HEK293T (cell line): ENCODE measurements around the gene ATMIN.

Experiments used
- CTCF ChIA-PET: fragments of 350-600 bp; formaldehyde crosslinking; extraction: SDS; loops from one replicate; lab custom pipeline; 2021; ENCODE audit warnings: antibody characterized with exemption, inconsistent platforms; lab: Yijun Ruan, JAX
- POLR2A ChIA-PET: fragments of 350-600 bp; formaldehyde crosslinking; extraction: SDS; loops from one replicate; lab custom pipeline; 2020; ENCODE audit warnings: antibody characterized with exemption, inconsistent platforms; lab: Yijun Ruan, JAX
- DNase-seq: peaks from one replicate; pipeline ENCODE4 v3.0.0; 2012; ENCODE audit warnings: mixed read lengths; ENCODE audit errors: extremely low spot score
- ARNT ChIP-seq: fragments of 450-650 bp; IDR thresholded peaks from 2 replicates; pipeline ENCODE4 v1.6.1; 2017; ENCODE audit warnings: mild to moderate bottlenecking
- BHLHE40 ChIP-seq: fragments of 450-650 bp; IDR thresholded peaks from 2 replicates; pipeline ENCODE4 v1.6.1; 2016; ENCODE audit warnings: mild to moderate bottlenecking, moderate library complexity, borderline replicate concordance
- CTBP1 ChIP-seq: fragments of 450-650 bp; IDR thresholded peaks from 2 replicates; pipeline ENCODE4 v1.6.1; 2016; ENCODE audit warnings: borderline replicate concordance
- ELF4 ChIP-seq: fragments of 450-650 bp; IDR thresholded peaks from 2 replicates; pipeline ENCODE4 v1.6.1; 2017; ENCODE audit warnings: antibody characterized with exemption
- FOXA1 ChIP-seq: fragments of 450-650 bp; IDR thresholded peaks from 2 replicates; pipeline ENCODE4 v1.6.1; 2016; ENCODE audit warnings: mild to moderate bottlenecking
- FOXK2 ChIP-seq: fragments of 450-650 bp; IDR thresholded peaks from 2 replicates; pipeline ENCODE4 v1.6.1; 2016; ENCODE audit warnings: mild to moderate bottlenecking
- FOXM1 ChIP-seq: fragments of 450-650 bp; IDR thresholded peaks from 2 replicates; pipeline ENCODE4 v1.6.1; 2017; ENCODE audit warnings: mild to moderate bottlenecking, borderline replicate concordance
- HDGF ChIP-seq: fragments of 450-650 bp; IDR thresholded peaks from 2 replicates; pipeline ENCODE4 v1.6.1; 2017; ENCODE audit warnings: antibody characterized with exemption, borderline replicate concordance
- L3MBTL2 ChIP-seq: fragments of 450-650 bp; conservative IDR thresholded peaks from 2 replicates; pipeline ENCODE4 v1.6.1; 2016; ENCODE audit warnings: mild to moderate bottlenecking
- LEF1 ChIP-seq: fragments of 450-650 bp; IDR thresholded peaks from 2 replicates; pipeline ENCODE4 v1.6.1; 2017; ENCODE audit warnings: mild to moderate bottlenecking, borderline replicate concordance
- NFRKB ChIP-seq: fragments of 450-650 bp; IDR thresholded peaks from 2 replicates; pipeline ENCODE4 v1.6.1; 2016; ENCODE audit warnings: mild to moderate bottlenecking, moderate library complexity
- SP1 ChIP-seq: fragments of 450-650 bp; IDR thresholded peaks from 2 replicates; pipeline ENCODE4 v1.6.1; 2017
- SUZ12 ChIP-seq: fragments of 450-650 bp; IDR thresholded peaks from 2 replicates; pipeline ENCODE4 v1.6.1; 2016; ENCODE audit warnings: mild to moderate bottlenecking
- TARDBP ChIP-seq: fragments of 450-650 bp; IDR thresholded peaks from 2 replicates; pipeline ENCODE4 v1.6.1; 2016
- ZNF384 ChIP-seq: fragments of 450-650 bp; IDR thresholded peaks from 2 replicates; pipeline ENCODE4 v1.6.1; 2016
- TF ChIP-seq, protein P1 (sequence below): fragments of 450-650 bp; IDR thresholded peaks from 2 replicates; pipeline ENCODE4 v1.6.1; 2016

ATMIN gene

DNA sequence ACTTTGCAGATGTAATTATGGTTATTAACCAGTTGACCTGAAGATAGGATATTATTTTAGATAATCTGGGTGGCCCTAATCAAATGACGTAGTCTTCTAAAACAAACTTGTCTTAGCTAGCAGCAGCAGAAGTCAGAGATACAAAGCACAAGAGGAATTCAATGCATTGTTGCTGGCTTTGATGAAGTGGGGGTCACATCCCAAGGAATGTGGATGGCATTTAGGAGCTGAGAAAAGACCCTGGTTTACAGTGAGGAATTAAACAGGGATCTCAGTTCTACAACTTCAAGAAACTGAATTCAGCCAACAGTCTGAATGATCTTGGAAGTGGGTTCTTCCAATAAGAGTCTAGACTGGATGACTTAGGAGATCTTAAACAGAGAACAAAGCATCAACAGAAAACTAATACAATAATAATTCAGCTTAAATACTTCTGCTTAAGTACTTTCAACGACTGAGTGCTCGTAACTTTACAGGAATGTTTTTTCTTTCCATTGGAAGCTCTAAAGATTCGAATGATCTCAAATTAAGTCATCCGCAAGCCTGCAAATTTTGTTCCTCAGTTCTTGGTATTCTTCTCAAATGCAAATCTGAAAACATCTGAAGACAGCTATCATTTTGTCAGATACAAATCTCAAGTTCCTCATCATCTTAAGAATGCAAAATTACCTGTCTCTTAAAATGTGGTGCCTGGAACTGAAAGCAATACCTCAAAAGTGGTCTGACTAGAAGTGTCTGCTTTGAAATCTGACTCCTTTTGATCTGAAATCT, 38.1 kb downstream of the ATMIN start:
- CTCF ChIA-PET: interaction anchor here (0.6 kb wide), 1 partner anchor 841 kb away, joined by 3 read pairs; no protein-coding TSS in a partner anchor

GRCh38 chr16:81076566-81077075, 41.0 kb downstream of the ATMIN start:
- TF ChIP-seq L3MBTL2 (peak; percentile 84), SP1 (0 out of 2 replicates have a peak, but pooled peaks have one; percentile 36), HDGF (no peak)
- DNase-seq: peak; percentile 84
- ChIA-PET POLR2A (interaction anchor here (0.6 to 2.4 kb wide), 10 partner anchors 10 to 238 kb away, joined by 3 to 14 read pairs (median 5); partner anchors contain the start of genes ATMIN, CENPN, CMC2 and GAN), CTCF (interaction anchor here (0.6 to 0.9 kb wide), 2 partner anchors 40 to 79 kb away, joined by 3 read pairs; partner anchors contain the start of gene ATMIN)

More for the DNA sequence above, 38.1 kb downstream of the ATMIN start:
- POLR2A ChIA-PET: no interaction called here
- DNase-seq: no peak
- TF ChIP-seq NFRKB (no peak), CTBP1 (no peak), HDGF (no peak)

GRCh38 chr16:81077076-81077940, 41.7 kb downstream of the ATMIN start, which contains the start of gene C16orf46:
Gene C16orf46, minus strand, starts transcription at chr16:81077238. Its CDS starts 13,283 bp downstream, at chr16:81063955.
- DNase-seq: peak; percentile 96
- POLR2A ChIA-PET: interaction anchor here (0.6 to 2.4 kb wide), 11 partner anchors 11 to 237 kb away, joined by 3 to 14 read pairs (median 5); partner anchors contain the start of genes ATMIN, CENPN, CMC2 and GAN
- CTCF ChIA-PET: interaction anchor here (0.6 kb wide), 1 partner anchor 79 kb away, joined by 3 read pairs; no protein-coding TSS in a partner anchor
- TF ChIP-seq ELF4 (peak; percentile 28; the same call in 1 of the 2 replicates), FOXA1 (no peak)

GRCh38 chr16:81080233-81080632, 44.6 kb downstream of the ATMIN start:
- DNase-seq: no peak
- ChIA-PET CTCF (no interaction called here), POLR2A (no interaction called here)
- TF ChIP-seq HDGF (no peak), CTBP1 (no peak), L3MBTL2 (no peak), SP1 (no peak), ARNT (no peak), FOXA1 (no peak), SUZ12 (no peak)

DNA sequence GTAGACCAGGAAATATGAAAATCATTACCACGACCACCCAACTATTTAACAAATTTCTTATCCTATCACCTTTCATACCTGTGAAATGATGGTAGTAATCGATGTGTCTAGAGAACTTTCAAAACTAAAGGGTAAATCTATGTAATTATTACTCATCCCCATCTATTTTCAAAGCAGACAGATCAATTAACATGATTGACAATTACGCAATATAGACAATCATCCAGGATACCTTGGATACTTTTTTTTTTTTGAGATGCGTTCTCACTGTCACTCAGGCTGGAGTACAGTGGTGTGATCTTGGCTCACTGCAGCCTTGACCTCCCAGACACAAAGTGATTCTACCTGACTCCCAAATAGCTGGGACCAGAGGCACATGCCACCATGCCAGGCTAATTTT, 45.4 kb downstream of the ATMIN start:
- POLR2A ChIA-PET: no interaction called here
- CTCF ChIA-PET: no interaction called here
- DNase-seq: no peak
- TF ChIP-seq ZNF384 (no peak), BHLHE40 (no peak), HDGF (no peak), FOXM1 (no peak), SP1 (no peak), FOXK2 (no peak), ELF4 (no peak), ARNT (no peak), L3MBTL2 (no peak), LEF1 (no peak), TARDBP (no peak), SUZ12 (no peak)

DNA sequence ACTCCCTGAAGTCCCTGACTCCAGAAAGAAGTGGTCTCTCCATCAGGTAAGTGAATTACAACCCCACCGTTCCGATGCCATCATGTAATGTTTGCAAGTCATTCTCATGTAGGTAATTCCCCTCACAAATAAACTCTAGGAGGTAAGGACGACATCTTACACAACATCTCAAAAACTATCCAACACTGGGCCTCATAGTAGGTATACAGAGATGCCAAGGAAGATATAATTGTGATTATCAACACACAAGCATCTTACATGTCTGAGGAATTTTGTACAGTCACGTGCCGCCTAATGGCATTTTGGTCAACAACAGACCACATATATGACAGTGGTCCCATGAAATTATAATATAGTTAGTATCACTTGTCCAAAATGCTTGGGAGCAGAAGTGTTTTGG, 53.2 kb downstream of the ATMIN start:
- no peak for DNase-seq
- CTCF ChIA-PET: no interaction called here
- TF ChIP-seq L3MBTL2 (no peak), NFRKB (no peak), ELF4 (no peak), SP1 (no peak), LEF1 (no peak), CTBP1 (no peak), TARDBP (no peak), HDGF (no peak), FOXM1 (no peak), SUZ12 (no peak), ARNT (no peak)
- POLR2A ChIA-PET: interaction anchor here (0.9 kb wide), 1 partner anchor 12 kb away, joined by 4 read pairs; the partner anchor contains the start of gene C16orf46

DNA sequence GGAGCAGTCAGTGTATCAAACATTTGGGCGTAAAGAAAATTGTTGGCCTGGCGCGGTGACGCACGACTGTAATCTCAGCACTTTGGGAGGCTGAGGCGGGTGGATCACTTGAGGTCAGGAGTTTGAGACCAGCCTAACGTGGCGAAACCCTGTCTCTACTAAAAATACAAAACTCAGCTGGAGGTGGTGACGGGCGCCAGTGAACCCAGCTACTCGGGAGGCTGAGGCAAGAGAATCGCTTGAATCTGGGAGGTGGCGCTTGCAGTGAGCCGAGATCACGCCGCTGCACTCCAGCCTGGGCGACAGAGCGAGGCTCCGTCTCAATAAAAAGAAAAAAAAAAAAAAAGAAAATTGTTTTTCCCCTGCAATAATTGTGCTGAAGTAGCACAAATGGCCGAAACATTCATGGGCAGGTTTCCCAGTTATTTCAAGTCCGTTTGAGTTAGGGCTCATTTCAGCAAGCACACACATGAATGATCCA, 59.2 kb downstream of the ATMIN start:
- ChIA-PET POLR2A (interaction anchor here (1.4 kb wide), 1 partner anchor 18 kb away, joined by 6 read pairs; the partner anchor contains the start of gene C16orf46), CTCF (no interaction called here)
- no peak for DNase-seq
- TF ChIP-seq NFRKB: no peak
- no peak for TF ChIP-seq ELF4
- no peak for TF ChIP-seq SP1
- TF ChIP-seq, protein P1, sequence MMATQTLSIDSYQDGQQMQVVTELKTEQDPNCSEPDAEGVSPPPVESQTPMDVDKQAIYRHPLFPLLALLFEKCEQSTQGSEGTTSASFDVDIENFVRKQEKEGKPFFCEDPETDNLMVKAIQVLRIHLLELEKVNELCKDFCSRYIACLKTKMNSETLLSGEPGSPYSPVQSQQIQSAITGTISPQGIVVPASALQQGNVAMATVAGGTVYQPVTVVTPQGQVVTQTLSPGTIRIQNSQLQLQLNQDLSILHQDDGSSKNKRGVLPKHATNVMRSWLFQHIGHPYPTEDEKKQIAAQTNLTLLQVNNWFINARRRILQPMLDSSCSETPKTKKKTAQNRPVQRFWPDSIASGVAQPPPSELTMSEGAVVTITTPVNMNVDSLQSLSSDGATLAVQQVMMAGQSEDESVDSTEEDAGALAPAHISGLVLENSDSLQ: no peak
- no peak for TF ChIP-seq HDGF
- TF ChIP-seq ARNT: no peak
- TF ChIP-seq SUZ12: no peak
- TF ChIP-seq BHLHE40: no peak
- TF ChIP-seq ZNF384: no peak
- TF ChIP-seq CTBP1: no peak
- no peak for TF ChIP-seq LEF1
- TF ChIP-seq FOXM1: no peak
- no peak for TF ChIP-seq L3MBTL2
- no peak for TF ChIP-seq TARDBP
